Parathyroid adenoma (tissue), 2 donors: ENCODE measurements around the gene MARCO.

ENCODE experiments used
- H2AFZ ChIP-seq: fragments of 300-600 bp; sonication (generic); one replicate; pipeline ENCODE4 v1.7.0; 2017; ENCODE audit warnings: antibody characterized with exemption, mild to moderate bottlenecking
- H3K27ac ChIP-seq: fragments of 300-600 bp; sonication (generic); one replicate; pipeline ENCODE4 v1.7.0; 2017
- H3K27me3 ChIP-seq: fragments of 300-600 bp; sonication (generic); one replicate; pipeline ENCODE4 v1.7.0; 2017; ENCODE audit warnings: low read length; ENCODE audit not compliant: control insufficient read depth, insufficient read depth
- H3K36me3 ChIP-seq: fragments of 300-600 bp; sonication (generic); one replicate; pipeline ENCODE4 v1.7.0; 2017; ENCODE audit warnings: low read length; ENCODE audit not compliant: control insufficient read depth, insufficient read depth
- H3K4me1 ChIP-seq: fragments of 300-600 bp; sonication (generic); one replicate; pipeline ENCODE4 v1.7.0; 2017; ENCODE audit warnings: control low read depth
- H3K4me2 ChIP-seq: fragments of 300-600 bp; sonication (generic); one replicate; pipeline ENCODE4 v1.7.0; 2017; ENCODE audit warnings: low read length
- H3K4me3 ChIP-seq: fragments of 300-600 bp; sonication (generic); one replicate; pipeline ENCODE4 v1.7.0; 2017; ENCODE audit warnings: low read depth, low read length
- H3K79me2 ChIP-seq: fragments of 300-600 bp; sonication (generic); one replicate; pipeline ENCODE4 v1.7.0; 2017; ENCODE audit warnings: control low read depth
- H3K9ac ChIP-seq: fragments of 300-600 bp; sonication (generic); one replicate; pipeline ENCODE4 v1.7.0; 2017; ENCODE audit warnings: mild to moderate bottlenecking
- H3K9me3 ChIP-seq: fragments of 300-600 bp; sonication (generic); one replicate; pipeline ENCODE4 v1.7.0; 2017; ENCODE audit warnings: low read length; ENCODE audit not compliant: control insufficient read depth
- CTCF ChIP-seq: fragments of 300-600 bp; sonication (generic); IDR thresholded peaks from one replicate; pipeline ENCODE4 v1.7.0; 2017; ENCODE audit warnings: antibody characterized with exemption, mild to moderate bottlenecking
- donor health status: primary hyperparathyroidism.

The MARCO gene

DNA sequence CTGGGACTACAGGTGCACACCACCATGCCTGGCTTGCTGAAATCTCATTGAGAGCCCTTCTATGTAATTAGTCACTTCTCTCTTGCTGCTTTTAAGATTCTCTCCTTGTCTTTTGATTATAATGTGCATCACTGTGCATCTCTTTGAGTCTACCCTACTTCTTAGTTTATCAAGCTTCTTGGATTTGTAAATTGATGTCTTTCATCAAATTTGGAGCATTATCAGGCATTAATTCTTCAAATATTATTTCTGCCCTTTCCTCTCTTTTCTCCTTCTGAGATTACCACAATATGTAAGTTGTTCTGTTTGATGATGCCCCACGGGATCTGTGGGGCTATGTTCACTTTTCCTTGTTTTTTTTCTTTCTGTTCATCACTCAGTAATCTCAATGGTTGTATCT is 9.0 kb upstream of the MARCO start:
- H2AFZ ChIP-seq, result no peak overlapping the region
- H3K36me3 ChIP-seq, result no peaks in the 10 kb centered on the region
- H3K9ac ChIP-seq, result no peak overlapping the region
- TF ChIP-seq CTCF, result no peak
- H3K27ac ChIP-seq, result no peak overlapping the region
- no peaks in the 10 kb centered on the region for H3K79me2 ChIP-seq
- H3K27me3 ChIP-seq, result no peaks in the 10 kb centered on the region
- H3K4me3 ChIP-seq, result no peak overlapping the region
- H3K4me1 ChIP-seq, result no peaks in the 10 kb centered on the region
- no peak overlapping the region for H3K4me2 ChIP-seq
- H3K9me3 ChIP-seq, result no peaks in the 10 kb centered on the region

DNA sequence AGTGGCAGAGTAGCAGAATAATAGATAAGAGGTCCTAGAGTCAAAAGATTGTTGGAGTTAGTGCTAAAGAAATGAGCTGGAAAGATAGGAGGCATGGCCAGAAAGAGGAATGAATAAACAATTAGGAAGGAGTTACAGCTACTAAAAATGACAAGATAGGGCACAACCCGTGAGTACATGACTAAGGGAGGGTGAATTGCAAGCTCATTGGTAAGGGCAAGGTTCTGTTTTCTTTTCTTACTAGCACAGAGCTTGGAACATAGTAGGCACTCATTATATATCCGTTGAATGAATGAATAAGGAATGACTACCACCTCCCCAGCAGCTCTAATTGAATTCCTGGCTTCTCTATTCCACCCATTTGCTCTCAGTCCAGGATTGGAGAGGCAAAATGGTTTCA is 5.7 kb upstream of the MARCO start:
- Histone ChIP-seq H3K4me3 (no peak overlapping the region), H3K79me2 (no peaks in the 10 kb centered on the region), H3K27ac (no peak overlapping the region), H2AFZ (no peak overlapping the region), H3K4me1 (no peaks in the 10 kb centered on the region), H3K4me2 (no peak overlapping the region), H3K9ac (no peak overlapping the region), H3K9me3 (no peaks in the 10 kb centered on the region), H3K27me3 (no peaks in the 10 kb centered on the region), H3K36me3 (no peaks in the 10 kb centered on the region)
- TF ChIP-seq CTCF, result no peak

DNA sequence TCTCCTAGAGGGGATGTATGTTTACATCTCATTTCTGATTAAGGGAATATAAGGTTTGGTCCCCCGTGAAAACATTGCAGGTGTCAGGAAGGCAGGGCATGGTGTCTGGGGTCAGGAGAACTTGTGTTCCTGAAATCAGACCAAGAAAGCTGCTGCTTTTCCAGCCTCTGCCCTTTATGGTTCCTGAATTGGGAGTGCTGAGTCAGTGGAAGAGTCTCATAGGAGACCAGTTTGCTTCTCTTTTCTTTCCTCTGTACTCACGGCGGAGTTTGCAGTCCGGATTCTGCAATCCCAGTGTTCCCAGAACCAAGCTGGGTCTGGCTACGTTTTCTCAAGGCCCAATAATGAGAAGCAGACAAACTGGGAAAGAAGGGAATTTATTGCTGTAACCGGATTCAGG is 5.1 kb upstream of the MARCO start:
- no peaks in the 10 kb centered on the region for H3K27me3 ChIP-seq
- no peaks in the 10 kb centered on the region for H3K9me3 ChIP-seq
- H3K4me3 ChIP-seq, result no peak overlapping the region
- no peak overlapping the region for H2AFZ ChIP-seq
- H3K9ac ChIP-seq, result no peak overlapping the region
- no peak overlapping the region for H3K27ac ChIP-seq
- H3K79me2 ChIP-seq, result no peaks in the 10 kb centered on the region
- H3K36me3 ChIP-seq, result no peaks in the 10 kb centered on the region
- no peak overlapping the region for H3K4me2 ChIP-seq
- TF ChIP-seq CTCF, result no peak
- H3K4me1 ChIP-seq, result no peaks in the 10 kb centered on the region

GRCh38 chr2:118937817-118938216 is 4.2 kb upstream of the MARCO start:
- no peak overlapping the region for H3K4me3 ChIP-seq
- H3K9me3 ChIP-seq, result no peaks in the 10 kb centered on the region
- no peaks in the 10 kb centered on the region for H3K4me1 ChIP-seq
- TF ChIP-seq CTCF, result no peak
- H3K4me2 ChIP-seq, result no peak overlapping the region
- H3K79me2 ChIP-seq, result no peaks in the 10 kb centered on the region
- no peak overlapping the region for H2AFZ ChIP-seq
- H3K27ac ChIP-seq, result no peak overlapping the region
- no peaks in the 10 kb centered on the region for H3K27me3 ChIP-seq
- H3K9ac ChIP-seq, result no peak overlapping the region
- no peaks in the 10 kb centered on the region for H3K36me3 ChIP-seq

- Histone ChIP-seq H3K79me2 (no peaks in the 10 kb centered on the region), H3K4me3 (no peak overlapping the region), H3K27ac (no peak overlapping the region), H3K9me3 (no peaks in the 10 kb centered on the region), H3K4me2 (no peak overlapping the region), H3K36me3 (no peaks in the 10 kb centered on the region), H3K27me3 (no peaks in the 10 kb centered on the region), H3K4me1 (no peaks in the 10 kb centered on the region), H3K9ac (no peak overlapping the region), H2AFZ (no peak overlapping the region)
- TF ChIP-seq CTCF, result no peak
These were observed 2.0 kb upstream of the MARCO start for GRCh38 chr2:118939994-118940393.
